ENCODE data around the gene GOPC. TPM values are rescaled to one million over a fixed set of nuclear protein-coding genes. Genes with fewer than 3 reads are reported as not detected.

Gene GOPC
- total RNA-seq, 4 donors from 2014 or later, result 20.2 to 24.7 (median 22.2) TPM

DNA sequence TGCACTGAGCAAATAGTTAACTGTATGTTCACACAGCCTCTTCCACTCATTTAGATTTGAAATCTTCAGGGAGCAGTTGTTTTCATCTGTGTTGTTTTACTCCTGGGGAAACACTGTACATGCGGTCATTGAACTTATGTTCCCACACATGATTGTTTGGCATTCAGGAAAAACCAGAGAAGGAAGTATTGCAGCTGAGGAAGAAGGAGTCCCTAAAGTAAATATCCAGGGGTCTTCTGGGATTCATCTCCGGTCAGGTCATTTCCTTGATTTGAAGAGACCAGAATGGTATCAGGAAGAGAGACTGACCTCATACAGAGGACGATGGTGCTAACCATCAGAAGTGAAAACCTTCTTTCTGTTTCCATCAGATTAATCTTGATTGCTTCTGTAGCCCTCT lies 67.3 kb downstream of the GOPC start:
- no peak for DNase-seq (ENCODE audit: low spot score in 2 of 2)
- TF ChIP-seq, protein P1, sequence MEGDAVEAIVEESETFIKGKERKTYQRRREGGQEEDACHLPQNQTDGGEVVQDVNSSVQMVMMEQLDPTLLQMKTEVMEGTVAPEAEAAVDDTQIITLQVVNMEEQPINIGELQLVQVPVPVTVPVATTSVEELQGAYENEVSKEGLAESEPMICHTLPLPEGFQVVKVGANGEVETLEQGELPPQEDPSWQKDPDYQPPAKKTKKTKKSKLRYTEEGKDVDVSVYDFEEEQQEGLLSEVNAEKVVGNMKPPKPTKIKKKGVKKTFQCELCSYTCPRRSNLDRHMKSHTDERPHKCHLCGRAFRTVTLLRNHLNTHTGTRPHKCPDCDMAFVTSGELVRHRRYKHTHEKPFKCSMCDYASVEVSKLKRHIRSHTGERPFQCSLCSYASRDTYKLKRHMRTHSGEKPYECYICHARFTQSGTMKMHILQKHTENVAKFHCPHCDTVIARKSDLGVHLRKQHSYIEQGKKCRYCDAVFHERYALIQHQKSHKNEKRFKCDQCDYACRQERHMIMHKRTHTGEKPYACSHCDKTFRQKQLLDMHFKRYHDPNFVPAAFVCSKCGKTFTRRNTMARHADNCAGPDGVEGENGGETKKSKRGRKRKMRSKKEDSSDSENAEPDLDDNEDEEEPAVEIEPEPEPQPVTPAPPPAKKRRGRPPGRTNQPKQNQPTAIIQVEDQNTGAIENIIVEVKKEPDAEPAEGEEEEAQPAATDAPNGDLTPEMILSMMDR (IDR thresholded peaks at IDR 0.05), result no peak
- TF ChIP-seq POLR2A (IDR thresholded peaks at IDR 0.05), result no peak
- no peak overlapping the region for H3K4me3 ChIP-seq (ENCODE audit: low read depth, poor library complexity, severe bottlenecking)
- 78 to 84% methylated on average over 3 of the region's 3 CpGs for WGBS, 2 donors
- intact Hi-C loops (cut with DNase I; ENCODE audit: low total_unique reads), result no loop called here

DNA sequence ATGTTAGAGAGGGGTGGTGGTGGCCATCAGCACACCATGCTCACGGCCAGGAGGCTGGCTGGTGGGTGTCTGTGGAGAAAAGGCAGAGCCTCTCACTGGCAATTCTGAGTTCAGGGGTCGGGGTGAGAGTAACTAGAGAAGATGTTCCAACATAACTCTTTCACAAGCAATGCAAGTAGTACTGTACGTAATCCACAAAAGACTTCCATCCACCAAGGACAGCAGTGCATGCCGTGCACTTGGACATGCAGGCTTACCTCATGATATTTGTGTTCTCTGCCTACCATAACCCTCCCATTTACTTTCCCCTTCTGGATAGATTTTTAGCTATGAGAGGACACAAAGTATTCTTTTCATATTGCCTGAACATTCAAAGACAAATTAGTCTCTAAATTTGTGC lies 68.5 kb downstream of the GOPC start:
- intact Hi-C loops (cut with DNase I; ENCODE audit: low total_unique reads), result no loop called here

GRCh38 chr6:117531809-117532725 lies 70.2 kb downstream of the GOPC start:
- no peak for DNase-seq (ENCODE audit: low spot score in 2 of 2)
- intact Hi-C loops (cut with DNase I; ENCODE audit: low total_unique reads), result no loop called here
- no peak for TF ChIP-seq POLR2A (IDR thresholded peaks at IDR 0.05)
- TF ChIP-seq, protein P1 (IDR thresholded peaks at IDR 0.05), result no peak
- H3K4me3 ChIP-seq (ENCODE audit: low read depth, poor library complexity, severe bottlenecking), result no peak overlapping the region
- WGBS, 2 donors, result 82 to 83% methylated on average over 5 of the region's 5 CpGs

More for the DNA sequence above, 68.5 kb downstream of the GOPC start:
- WGBS, 2 donors, result 93 to 95% methylated on average over 4 of the region's 4 CpGs
- TF ChIP-seq, protein P1 (IDR thresholded peaks at IDR 0.05), result no peak
- no peak for TF ChIP-seq POLR2A (IDR thresholded peaks at IDR 0.05)
- no peak for DNase-seq (ENCODE audit: low spot score in 2 of 2)
- H3K4me3 ChIP-seq (ENCODE audit: low read depth, poor library complexity, severe bottlenecking), result no peak overlapping the region

GRCh38 chr6:117531346-117531745 lies 71.0 kb downstream of the GOPC start:
- DNase-seq (ENCODE audit: low spot score in 2 of 2), result no peak
- intact Hi-C loops (cut with DNase I; ENCODE audit: low total_unique reads), result no loop called here
- WGBS, 2 donors, result 49 to 65% methylated on average over 6 of the region's 6 CpGs

DNA sequence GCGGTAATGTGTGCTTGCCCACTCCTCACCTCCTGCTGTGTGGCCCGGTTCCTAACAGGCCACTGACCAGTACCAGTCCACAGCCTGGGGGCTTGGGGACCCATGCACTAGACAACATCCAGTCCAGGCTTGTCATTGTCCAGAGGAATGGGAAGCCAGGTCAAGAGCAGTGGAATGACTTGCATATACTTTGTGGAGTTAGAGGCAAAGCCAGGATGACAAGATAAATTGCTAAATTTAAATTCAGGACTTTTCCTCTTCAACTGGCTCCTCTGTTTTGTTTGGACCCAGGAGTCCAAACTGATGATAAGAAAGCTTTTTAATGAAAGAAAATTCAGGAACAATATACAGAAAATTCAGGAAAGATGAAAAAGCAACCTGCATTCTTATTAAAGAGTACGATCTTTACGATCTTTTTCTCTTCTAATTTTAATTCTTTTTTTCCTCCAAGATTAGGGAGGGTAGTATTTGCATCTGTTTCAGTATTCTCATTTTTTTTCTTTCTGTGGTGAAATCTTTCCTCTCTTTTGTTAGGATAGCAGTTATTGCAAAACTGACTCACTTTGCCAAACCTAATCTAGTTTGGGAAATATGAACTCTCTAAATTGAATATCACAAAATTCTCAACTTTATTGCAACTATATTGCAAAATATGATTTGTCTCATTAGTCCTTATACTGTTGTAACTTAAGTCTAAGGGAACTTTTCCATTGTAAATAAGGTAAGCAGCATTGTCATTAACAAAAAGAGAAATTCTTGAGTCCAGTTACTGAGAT lies 71.7 kb downstream of the GOPC start:
- no peak overlapping the region for H3K4me3 ChIP-seq (ENCODE audit: low read depth, poor library complexity, severe bottlenecking)
- intact Hi-C loops (cut with DNase I; ENCODE audit: low total_unique reads), result no loop called here
- DNase-seq (ENCODE audit: low spot score in 2 of 2), result no peak
- TF ChIP-seq, protein P1 (IDR thresholded peaks at IDR 0.05), result no peak
- no peak for TF ChIP-seq POLR2A (IDR thresholded peaks at IDR 0.05)
- WGBS, 2 donors, result 81 to 96% methylated on average over 4 of the region's 4 CpGs

More at GRCh38 chr6:117531346-117531745, 71.0 kb downstream of the GOPC start:
- H3K4me3 ChIP-seq (ENCODE audit: low read depth, poor library complexity, severe bottlenecking), result no peak overlapping the region
- TF ChIP-seq, protein P1 (IDR thresholded peaks at IDR 0.05), result no peak
- no peak for TF ChIP-seq POLR2A (IDR thresholded peaks at IDR 0.05)
